SK-N-MC (cell line): ENCODE measurements around the gene DCAF8L2.

Experiments
- EZH2 ChIP-seq: fragments of 200-600 bp; sonication (generic); IDR thresholded peaks from one replicate; pipeline ENCODE4 v1.6.1; 2017; ENCODE audit warnings: antibody characterized with exemption
- POLR2AphosphoS5 ChIP-seq: IDR thresholded peaks from 2 replicates; pipeline ENCODE4 v1.6.1; 2012; ENCODE audit warnings: mild to moderate bottlenecking, low read depth, low read length, borderline replicate concordance

DNA sequence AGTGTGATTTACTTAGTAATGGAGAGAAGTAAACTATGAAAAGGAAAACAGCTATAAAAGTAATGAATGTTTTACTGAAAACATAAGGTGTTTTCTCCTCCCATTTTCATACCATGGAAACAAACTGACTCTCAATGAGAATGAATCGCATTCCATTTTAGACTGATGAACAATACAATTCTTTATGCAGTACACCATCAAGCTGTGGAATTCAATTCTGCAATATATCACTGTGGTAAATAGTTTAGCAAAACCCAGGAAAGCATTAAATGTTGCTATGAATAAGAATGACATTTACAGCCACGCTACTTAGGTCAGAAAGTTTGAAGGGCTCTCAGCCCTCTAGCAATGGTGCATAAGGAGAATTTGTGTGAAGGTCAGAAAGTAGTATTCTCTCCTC lies 7.4 kb downstream of the DCAF8L2 start:
- TF ChIP-seq EZH2 (no peak), POLR2AphosphoS5 (no peak)
